ENCODE measurements around the gene BRCA1.

BRCA1 gene

DNA sequence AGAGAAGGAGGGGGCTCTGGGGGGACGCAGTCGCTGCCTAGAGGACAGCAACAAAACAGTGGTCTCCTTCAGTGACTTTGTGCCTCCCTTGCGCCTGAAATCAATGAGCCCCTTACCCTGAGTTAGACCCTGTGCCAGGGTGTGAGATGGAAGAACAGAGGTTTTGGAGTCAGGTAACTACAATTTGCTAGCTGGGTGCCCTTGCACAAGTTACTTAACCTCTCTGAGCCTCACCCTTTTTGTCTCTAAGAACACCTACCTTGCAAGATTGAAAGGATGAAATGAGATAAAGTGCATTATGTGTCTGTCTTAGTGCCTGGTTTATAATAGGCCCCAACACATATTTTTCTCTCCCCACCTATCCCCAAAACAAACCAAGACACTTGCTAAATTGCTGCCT is 90.3 kb downstream of the BRCA1 start:
- TF ChIP-seq, protein P1, sequence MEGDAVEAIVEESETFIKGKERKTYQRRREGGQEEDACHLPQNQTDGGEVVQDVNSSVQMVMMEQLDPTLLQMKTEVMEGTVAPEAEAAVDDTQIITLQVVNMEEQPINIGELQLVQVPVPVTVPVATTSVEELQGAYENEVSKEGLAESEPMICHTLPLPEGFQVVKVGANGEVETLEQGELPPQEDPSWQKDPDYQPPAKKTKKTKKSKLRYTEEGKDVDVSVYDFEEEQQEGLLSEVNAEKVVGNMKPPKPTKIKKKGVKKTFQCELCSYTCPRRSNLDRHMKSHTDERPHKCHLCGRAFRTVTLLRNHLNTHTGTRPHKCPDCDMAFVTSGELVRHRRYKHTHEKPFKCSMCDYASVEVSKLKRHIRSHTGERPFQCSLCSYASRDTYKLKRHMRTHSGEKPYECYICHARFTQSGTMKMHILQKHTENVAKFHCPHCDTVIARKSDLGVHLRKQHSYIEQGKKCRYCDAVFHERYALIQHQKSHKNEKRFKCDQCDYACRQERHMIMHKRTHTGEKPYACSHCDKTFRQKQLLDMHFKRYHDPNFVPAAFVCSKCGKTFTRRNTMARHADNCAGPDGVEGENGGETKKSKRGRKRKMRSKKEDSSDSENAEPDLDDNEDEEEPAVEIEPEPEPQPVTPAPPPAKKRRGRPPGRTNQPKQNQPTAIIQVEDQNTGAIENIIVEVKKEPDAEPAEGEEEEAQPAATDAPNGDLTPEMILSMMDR (IDR thresholded peaks at IDR 0.05; ENCODE audit: control extremely low read depth, extremely low read depth, low read depth, missing control alignments), result no peak
- ChIA-PET POLR2A (no interaction called here), CTCF (interaction anchor here (1.0 to 3.0 kb wide), 2 partner anchors 11 to 24 kb away, joined by 3 to 11 read pairs; no protein-coding TSS in a partner anchor)
- no peak for DNase-seq (ENCODE audit: extremely low spot score)

GRCh38 chr17:43033948-43034881 is 90.9 kb downstream of the BRCA1 start:
- TF ChIP-seq, protein P1 (IDR thresholded peaks at IDR 0.05; ENCODE audit: control extremely low read depth, extremely low read depth, low read depth, missing control alignments), result no peak
- DNase-seq (ENCODE audit: extremely low spot score), result no peak
- ChIA-PET POLR2A (no interaction called here), CTCF (interaction anchor here (0.8 to 3.0 kb wide), 2 partner anchors 10 to 12 kb away, joined by 3 to 11 read pairs; no protein-coding TSS in a partner anchor)

DNA sequence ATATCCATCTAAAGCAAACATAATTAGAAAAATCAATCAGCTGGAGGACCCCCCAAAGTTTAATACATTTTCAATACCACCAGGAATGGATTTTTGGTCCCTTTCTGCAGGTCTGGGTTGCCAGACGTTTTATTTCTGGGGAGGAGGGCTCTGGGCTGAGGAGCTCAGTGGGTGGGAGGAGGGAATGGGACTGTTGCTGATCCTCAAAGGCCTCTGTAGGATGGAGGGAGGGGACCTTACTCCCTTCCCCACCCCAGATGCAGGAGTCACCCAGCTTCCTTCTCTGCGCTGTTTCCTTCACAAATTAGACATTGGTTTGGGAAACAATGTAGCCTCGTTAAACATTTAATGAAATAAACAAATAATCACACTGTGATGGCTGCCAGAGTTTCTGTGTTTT is 93.5 kb downstream of the BRCA1 start:
- TF ChIP-seq, protein P1 (IDR thresholded peaks at IDR 0.05; ENCODE audit: control extremely low read depth, extremely low read depth, low read depth, missing control alignments), result no peak
- ChIA-PET CTCF (no interaction called here), POLR2A (interaction anchor here (0.7 kb wide), 1 partner anchor 61 kb away, joined by 3 read pairs; no protein-coding TSS in a partner anchor)
- no peak for DNase-seq (ENCODE audit: extremely low spot score)

DNA sequence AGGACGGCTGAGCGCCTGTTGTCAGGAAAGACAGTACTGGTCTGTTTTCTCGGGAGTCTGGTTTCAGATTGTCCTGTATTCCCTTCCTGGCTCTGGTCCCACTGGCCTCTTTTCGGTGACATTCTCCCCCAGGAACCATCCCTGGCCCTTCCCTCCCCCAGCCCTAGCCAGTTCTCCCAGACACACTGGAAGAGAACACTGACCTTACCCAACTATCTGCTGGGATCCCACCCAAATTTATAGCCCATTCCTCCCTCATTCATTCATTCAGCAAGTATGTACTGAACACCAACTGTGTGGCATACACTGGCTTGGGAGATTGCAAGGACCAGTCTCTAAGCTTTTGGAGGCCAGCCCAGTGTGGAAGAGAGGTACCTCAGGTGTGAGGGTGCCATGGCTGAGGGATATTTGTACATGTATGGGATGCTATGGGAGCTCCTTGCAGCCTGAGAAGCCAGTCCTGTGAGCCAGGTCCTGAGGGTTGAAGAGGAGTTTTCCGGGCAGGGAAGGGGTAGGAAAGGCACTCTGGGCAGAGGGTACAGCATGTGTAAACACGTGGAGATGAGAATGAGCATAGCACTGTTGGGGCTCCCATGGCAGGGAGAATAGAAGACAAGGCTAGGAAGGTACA is 94.9 kb downstream of the BRCA1 start:
- TF ChIP-seq, protein P1 (IDR thresholded peaks at IDR 0.05; ENCODE audit: control extremely low read depth, extremely low read depth, low read depth, missing control alignments), result no peak
- ChIA-PET POLR2A (no interaction called here), CTCF (no interaction called here)
- DNase-seq (ENCODE audit: extremely low spot score), result no peak

GRCh38 chr17:43028221-43028861 is 96.8 kb downstream of the BRCA1 start:
- TF ChIP-seq, protein P1 (IDR thresholded peaks at IDR 0.05; ENCODE audit: control extremely low read depth, extremely low read depth, low read depth, missing control alignments), result no peak
- CTCF ChIA-PET, result interaction anchor here (1.1 kb wide), 1 partner anchor 9 kb away, joined by 3 read pairs; no protein-coding TSS in a partner anchor

More at GRCh38 chr17:43028221-43028861, 96.8 kb downstream of the BRCA1 start:
- no peak for DNase-seq (ENCODE audit: extremely low spot score)
- POLR2A ChIA-PET, result no interaction called here
